Skeletal muscle satellite cell (primary cell): Measurements from ENCODE around the gene CEP350.

Source experiments
- H3K27me3 ChIP-seq: 2 replicates; pipeline ENCODE4 v1.7.0; 2013; ENCODE audit warnings: low read length; ENCODE audit not compliant: control insufficient read depth, insufficient read depth
- H3K36me3 ChIP-seq: 2 replicates; pipeline ENCODE4 v1.7.0; 2013; ENCODE audit warnings: mild to moderate bottlenecking, control low read depth, low read length; ENCODE audit not compliant: insufficient read depth
- H3K4me1 ChIP-seq: 2 replicates; pipeline ENCODE4 v1.7.0; 2013; ENCODE audit warnings: low read length; ENCODE audit not compliant: control insufficient read depth, insufficient read depth
- H3K4me2 ChIP-seq: 2 replicates; pipeline ENCODE4 v1.7.0; 2013; ENCODE audit warnings: mild to moderate bottlenecking, low read length
- H3K4me3 ChIP-seq: 2 replicates; pipeline ENCODE4 v1.7.0; 2013; ENCODE audit warnings: low read length
- H3K9ac ChIP-seq: 2 replicates; pipeline ENCODE4 v1.7.0; 2013; ENCODE audit warnings: mild to moderate bottlenecking, low read depth, low read length, moderate library complexity
- H3K9me3 ChIP-seq: replicated peaks from 2 replicates; pipeline ENCODE4 v1.7.0; 2013; ENCODE audit warnings: mild to moderate bottlenecking, control low read depth, low read length

CEP350 gene

GRCh38 chr1:179926850-179927205 lies 27.8 kb upstream of the CEP350 start:
- no peaks in the 10 kb centered on the region for H3K36me3 ChIP-seq
- H3K4me3 ChIP-seq: no peak overlapping the region

DNA sequence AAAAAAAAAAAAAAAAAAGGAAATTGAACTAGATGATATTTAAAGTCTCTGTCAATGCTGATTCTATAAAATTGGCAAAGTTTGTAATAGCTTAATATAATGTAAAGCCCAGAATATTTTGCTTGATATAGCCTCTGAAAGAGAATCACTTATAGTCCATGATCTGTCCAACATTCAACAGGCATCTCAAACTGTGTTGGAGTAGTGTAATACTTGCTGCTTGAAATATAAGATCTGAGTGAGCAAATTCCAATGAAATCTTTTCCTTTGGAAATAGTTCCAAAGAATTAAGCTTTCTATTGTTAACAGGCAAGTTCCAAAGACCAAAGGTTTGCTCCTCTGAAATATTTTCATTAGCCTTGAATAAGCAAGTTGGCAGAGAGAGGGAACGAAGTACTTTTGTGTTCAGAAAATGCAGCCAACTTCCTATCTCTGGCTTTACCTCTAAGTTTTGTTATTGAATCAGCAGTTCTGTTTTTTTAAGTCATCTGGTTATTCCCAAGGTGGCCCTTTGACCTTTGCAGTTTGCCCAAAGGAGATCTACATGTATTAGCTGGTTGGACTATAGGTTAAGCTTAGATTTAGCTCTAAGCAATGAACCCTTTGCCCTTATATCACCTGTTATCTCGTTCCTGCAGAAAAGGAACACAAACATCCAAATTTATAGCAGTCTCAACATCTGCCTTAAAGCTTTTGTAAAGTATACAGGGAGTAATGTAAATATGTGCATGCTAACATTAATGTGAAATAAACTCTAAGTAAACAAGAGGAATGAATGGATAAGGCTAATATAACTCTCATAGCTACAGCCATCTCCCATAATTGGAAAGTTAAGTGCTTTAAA lies 24.4 kb upstream of the CEP350 start:
- Histone ChIP-seq H3K9ac (no peak overlapping the region), H3K27me3 (no peaks in the 10 kb centered on the region), H3K4me1 (peaks cover 13% of the 10 kb centered on the region), H3K4me2 (no peak overlapping the region), H3K4me3 (no peak overlapping the region), H3K36me3 (no peaks in the 10 kb centered on the region), H3K9me3 (no peaks in the 10 kb centered on the region)

More at GRCh38 chr1:179926850-179927205, 27.8 kb upstream of the CEP350 start:
- Histone ChIP-seq H3K4me2 (peak overlapping the region; percentile 17), H3K9me3 (no peaks in the 10 kb centered on the region), H3K4me1 (peaks cover 13% of the 10 kb centered on the region), H3K9ac (no peak overlapping the region), H3K27me3 (no peaks in the 10 kb centered on the region)

- Histone ChIP-seq H3K4me2 (no peak overlapping the region), H3K9me3 (no peaks in the 10 kb centered on the region), H3K9ac (no peak overlapping the region), H3K27me3 (no peaks in the 10 kb centered on the region), H3K4me3 (no peak overlapping the region), H3K4me1 (peaks cover 11% of the 10 kb centered on the region), H3K36me3 (no peaks in the 10 kb centered on the region)
Measured at GRCh38 chr1:179930867-179931266, 23.7 kb upstream of the CEP350 start.

DNA sequence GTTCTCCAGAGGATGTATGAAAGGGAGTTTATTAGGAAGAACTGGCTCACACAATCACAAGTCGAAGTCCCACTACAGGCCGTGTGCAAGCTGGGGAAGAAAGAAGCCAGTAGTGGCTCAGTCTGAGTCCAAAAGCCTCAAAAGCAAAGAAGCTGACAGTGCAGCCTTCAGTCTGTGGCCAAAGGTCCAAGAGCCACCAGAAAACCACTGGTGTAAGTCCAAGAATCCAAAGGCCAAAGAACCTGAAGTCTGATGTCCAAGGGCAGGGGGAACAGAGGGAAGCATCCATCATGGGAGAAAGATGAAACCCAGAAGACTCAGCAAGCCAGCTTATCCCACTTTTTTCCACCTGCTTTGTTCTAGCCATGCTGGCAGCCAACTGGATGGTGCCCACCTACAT lies 21.4 kb upstream of the CEP350 start:
- Histone ChIP-seq H3K4me2 (no peak overlapping the region), H3K36me3 (no peaks in the 10 kb centered on the region)

GRCh38 chr1:179935909-179936496 lies 18.6 kb upstream of the CEP350 start:
- no peak overlapping the region for H3K4me2 ChIP-seq
- H3K4me1 ChIP-seq: peaks cover 2% of the 10 kb centered on the region
- H3K27me3 ChIP-seq: no peaks in the 10 kb centered on the region
- no peaks in the 10 kb centered on the region for H3K9me3 ChIP-seq
- H3K4me3 ChIP-seq: no peak overlapping the region
- no peaks in the 10 kb centered on the region for H3K36me3 ChIP-seq
- no peak overlapping the region for H3K9ac ChIP-seq

More for the DNA sequence above, 21.4 kb upstream of the CEP350 start:
- peaks cover 2% of the 10 kb centered on the region for H3K4me1 ChIP-seq
- H3K4me3 ChIP-seq: no peak overlapping the region
- H3K9ac ChIP-seq: no peak overlapping the region
- no peaks in the 10 kb centered on the region for H3K27me3 ChIP-seq
- H3K9me3 ChIP-seq: no peaks in the 10 kb centered on the region

- no peak overlapping the region for H3K4me3 ChIP-seq
- H3K36me3 ChIP-seq: no peaks in the 10 kb centered on the region
- no peak overlapping the region for H3K9ac ChIP-seq
- H3K27me3 ChIP-seq: no peaks in the 10 kb centered on the region
- peaks cover 2% of the 10 kb centered on the region for H3K4me1 ChIP-seq
- no peaks in the 10 kb centered on the region for H3K9me3 ChIP-seq
- no peak overlapping the region for H3K4me2 ChIP-seq
Measured at GRCh38 chr1:179937668-179938254, 16.8 kb upstream of the CEP350 start.

GRCh38 chr1:179938752-179939151 lies 15.9 kb upstream of the CEP350 start:
- H3K36me3 ChIP-seq: no peaks in the 10 kb centered on the region
- H3K4me3 ChIP-seq: no peak overlapping the region
- H3K9ac ChIP-seq: no peak overlapping the region
- peaks cover 2% of the 10 kb centered on the region for H3K4me1 ChIP-seq
- H3K27me3 ChIP-seq: no peaks in the 10 kb centered on the region
- H3K4me2 ChIP-seq: no peak overlapping the region
- H3K9me3 ChIP-seq: no peaks in the 10 kb centered on the region

DNA sequence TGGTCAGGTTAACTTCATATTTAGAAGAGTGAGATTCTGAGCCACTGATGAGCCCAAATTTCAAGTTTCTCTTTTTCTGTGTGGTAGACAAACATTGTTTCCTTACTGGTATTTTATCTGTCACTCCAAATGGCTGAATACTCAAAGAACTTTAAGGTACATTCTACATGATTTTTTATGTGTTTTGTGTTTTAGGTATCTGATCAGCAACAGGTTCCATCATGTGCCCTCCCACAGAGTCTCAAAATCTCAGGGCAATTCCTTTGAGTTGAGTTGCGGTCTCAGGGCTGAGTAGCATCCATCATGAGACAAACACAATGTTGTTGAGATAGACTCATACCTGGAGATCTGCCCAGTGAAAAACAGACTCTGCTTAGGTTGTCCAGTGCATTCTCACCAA lies 14.7 kb upstream of the CEP350 start:
- Histone ChIP-seq H3K4me2 (no peak overlapping the region), H3K27me3 (no peaks in the 10 kb centered on the region), H3K9me3 (no peaks in the 10 kb centered on the region), H3K9ac (no peak overlapping the region), H3K4me3 (no peak overlapping the region), H3K36me3 (no peaks in the 10 kb centered on the region), H3K4me1 (peaks cover 2% of the 10 kb centered on the region)

- Histone ChIP-seq H3K9me3 (no peaks in the 10 kb centered on the region), H3K4me2 (no peak overlapping the region), H3K4me3 (no peak overlapping the region), H3K36me3 (no peaks in the 10 kb centered on the region), H3K9ac (no peak overlapping the region), H3K4me1 (peaks cover 2% of the 10 kb centered on the region), H3K27me3 (no peaks in the 10 kb centered on the region)
Measured at GRCh38 chr1:179941454-179941853, 13.2 kb upstream of the CEP350 start.

DNA sequence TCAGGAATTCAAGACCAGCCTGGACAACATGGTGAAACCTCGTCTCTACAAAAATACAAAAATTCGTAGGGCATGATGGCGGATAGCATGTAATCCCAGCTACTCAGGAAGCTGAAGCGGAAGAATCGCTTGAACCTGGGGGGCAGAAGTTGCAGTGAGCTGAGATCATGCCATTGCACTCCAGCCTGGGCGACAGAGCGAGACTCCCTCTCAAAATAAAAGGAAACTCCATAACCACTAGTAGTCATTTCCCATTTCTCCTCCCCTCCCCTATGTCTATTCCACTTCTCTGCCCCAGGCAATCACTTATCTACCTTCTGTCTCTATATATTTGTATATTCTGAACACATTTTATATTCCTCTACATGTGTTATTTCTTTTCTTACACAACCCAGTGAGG lies 4.0 kb upstream of the CEP350 start:
- Histone ChIP-seq H3K4me1 (peaks cover 5% of the 10 kb centered on the region), H3K4me3 (no peak overlapping the region), H3K4me2 (no peak overlapping the region), H3K36me3 (no peaks in the 10 kb centered on the region), H3K27me3 (no peaks in the 10 kb centered on the region), H3K9me3 (no peaks in the 10 kb centered on the region), H3K9ac (no peak overlapping the region)

- Histone ChIP-seq H3K4me3 (no peak overlapping the region), H3K4me2 (no peak overlapping the region), H3K9ac (no peak overlapping the region), H3K4me1 (peaks cover 5% of the 10 kb centered on the region), H3K27me3 (no peaks in the 10 kb centered on the region), H3K9me3 (no peaks in the 10 kb centered on the region), H3K36me3 (no peaks in the 10 kb centered on the region)
Measured at GRCh38 chr1:179951383-179952144, 3.0 kb upstream of the CEP350 start.
